ENCODE measurements around the gene ITPKB.
"Not testable (repeated sequence)": the region's sequence is repeated elsewhere in the genome, so short reads cannot be mapped to it uniquely, and the experiment has no call there.

ITPKB gene

GRCh38 chr1:226634166-226634588, 104.9 kb downstream of the ITPKB start:
- DNase-seq: peak; percentile 74

DNA sequence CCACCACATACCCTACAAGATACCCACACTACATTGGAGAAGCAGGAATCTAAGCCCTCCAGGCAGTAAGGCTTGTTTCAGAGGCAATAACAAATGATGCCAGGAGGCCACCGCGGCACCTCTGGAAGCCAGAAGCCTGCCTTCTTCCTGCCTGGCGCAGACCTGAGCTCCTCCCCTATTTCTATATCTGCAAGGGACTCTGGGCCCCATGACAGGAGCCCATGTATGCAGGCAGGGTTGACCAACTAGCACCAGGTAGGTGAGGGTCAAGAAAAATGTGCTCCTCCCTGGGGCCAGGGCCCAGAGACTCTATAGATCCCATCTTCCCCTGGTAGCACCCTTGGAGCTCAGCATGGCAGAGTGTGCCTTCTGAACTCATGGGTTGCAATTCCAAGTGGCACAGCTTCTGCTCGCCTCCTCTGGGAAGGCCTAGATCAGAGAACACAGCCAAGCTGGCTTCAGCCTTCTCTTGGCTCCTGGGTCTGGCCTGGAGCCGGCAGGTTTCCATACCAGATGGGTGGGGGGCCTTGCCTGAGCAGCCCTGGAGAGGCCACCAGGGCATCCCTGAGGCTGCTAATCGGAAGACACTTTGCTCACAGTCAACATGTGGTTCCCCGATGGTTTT, 105.4 kb downstream of the ITPKB start:
- no peak for DNase-seq

GRCh38 chr1:226632922-226633351, 106.1 kb downstream of the ITPKB start:
- DNase-seq: no peak

- DNase-seq: no peak
Measured at GRCh38 chr1:226632169-226632879, 106.8 kb downstream of the ITPKB start.

DNA sequence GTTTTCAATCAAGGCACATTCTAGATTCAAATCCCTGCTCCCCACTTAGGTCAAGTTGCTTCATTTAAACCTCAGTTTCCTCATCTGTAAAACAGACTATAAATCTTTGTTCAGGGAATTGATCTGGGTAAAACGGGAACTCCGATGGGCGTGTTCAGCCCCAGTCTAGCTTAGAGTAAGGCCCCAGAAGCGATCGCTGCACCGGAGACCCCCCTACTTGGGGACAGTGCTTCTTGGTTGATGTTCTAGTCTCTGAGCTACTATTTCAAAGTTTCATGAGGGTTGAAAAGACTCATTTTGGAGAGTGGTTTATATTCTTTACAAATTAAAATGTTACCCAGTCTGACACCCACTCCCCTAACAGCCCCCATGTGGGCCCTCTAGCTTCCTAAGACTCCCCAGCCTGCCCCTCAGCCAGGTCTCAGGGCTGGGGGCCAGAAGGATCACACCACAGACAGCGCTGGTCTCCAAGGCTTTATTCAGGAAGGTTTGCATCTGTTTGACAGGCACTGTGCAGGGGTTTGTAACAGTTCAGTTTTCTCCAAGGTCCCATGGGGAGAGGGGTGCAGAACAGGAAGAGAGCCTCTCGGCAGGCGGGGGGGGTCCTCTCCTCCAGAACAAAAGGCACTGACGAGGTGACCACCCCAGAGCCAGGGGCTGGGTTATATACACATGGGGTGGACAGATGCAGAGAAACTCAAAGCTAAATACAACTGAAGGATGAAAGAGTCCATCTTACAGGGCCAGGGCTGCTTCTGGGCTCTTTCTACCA, 107.7 kb downstream of the ITPKB start:
- DNase-seq: no peak

GRCh38 chr1:226630592-226630991, 108.5 kb downstream of the ITPKB start:
- DNase-seq: no peak

DNA sequence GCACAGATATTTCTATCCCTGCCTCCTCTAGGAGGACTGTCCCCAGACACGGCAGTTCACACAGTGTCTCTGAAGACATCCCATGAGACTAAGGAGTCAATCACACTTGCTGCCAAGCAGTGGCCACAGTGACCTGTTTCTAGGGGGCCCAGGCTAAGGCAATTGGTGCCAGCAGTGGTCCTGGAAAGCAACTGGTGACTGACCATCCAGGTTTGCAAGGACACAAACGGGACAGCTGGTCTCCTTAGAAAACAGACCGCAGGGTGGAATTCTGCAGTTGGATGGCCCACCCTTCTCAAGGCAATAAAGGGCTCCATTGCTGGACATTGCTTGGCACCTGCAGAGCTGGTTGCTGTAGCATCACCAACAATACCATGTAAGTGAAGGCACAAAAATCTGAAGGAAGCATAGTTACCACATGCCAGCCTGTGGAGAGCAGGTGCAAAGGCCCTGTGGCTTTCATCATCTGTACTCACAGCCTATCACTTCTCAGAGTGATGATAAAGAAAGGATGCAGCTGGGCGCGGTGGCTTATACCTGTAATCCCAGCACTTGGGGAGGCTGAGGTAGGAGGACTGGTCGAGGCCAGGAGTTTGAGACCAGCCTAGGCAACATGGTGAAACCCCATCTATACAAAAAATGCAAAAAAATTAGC, 109.1 kb downstream of the ITPKB start:
- DNase-seq: no peak

DNA sequence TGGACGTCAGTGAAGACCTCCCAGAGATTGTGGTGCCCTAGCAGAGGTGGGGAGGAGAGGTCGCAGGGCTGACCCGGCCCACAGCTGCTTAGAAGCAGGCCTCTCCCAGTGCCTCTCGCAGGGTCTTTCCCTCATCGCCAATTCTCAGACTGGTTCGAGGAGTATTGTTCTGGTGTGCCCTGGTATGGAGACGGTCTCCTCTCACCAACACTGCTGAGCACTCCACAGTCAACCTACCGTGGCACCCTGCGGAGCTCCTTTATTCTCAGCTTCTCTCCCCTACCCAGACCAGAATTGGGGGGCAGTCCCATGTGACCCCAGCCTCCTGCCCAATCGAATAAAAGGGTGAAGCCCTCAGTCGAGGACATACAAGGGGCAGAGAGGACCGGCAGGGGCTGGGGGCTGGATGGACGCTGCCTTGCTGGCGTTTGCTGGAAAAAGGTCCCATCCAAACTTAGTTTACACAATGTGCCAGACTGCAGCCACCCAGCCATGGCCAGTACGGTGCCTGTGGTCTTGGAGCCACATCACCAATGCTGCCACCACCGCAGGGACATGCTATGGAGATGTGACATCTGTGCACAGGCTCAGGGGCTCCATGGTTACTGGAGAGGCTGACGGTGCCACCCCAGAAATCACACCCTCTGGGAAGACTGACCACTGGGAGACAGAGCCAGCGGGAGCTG, 109.7 kb downstream of the ITPKB start:
- no peak for DNase-seq

GRCh38 chr1:226628612-226629155, 110.4 kb downstream of the ITPKB start:
- no peak for DNase-seq

- DNase-seq: no peak
Measured at GRCh38 chr1:226627924-226628611, 111.0 kb downstream of the ITPKB start.

GRCh38 chr1:226627050-226627755, 111.9 kb downstream of the ITPKB start:
- no peak for DNase-seq

- DNase-seq: peak; percentile 71
Measured at GRCh38 chr1:226626577-226626956, 112.5 kb downstream of the ITPKB start.

GRCh38 chr1:226625832-226626576, 113.1 kb downstream of the ITPKB start:
- no peak for DNase-seq

DNA sequence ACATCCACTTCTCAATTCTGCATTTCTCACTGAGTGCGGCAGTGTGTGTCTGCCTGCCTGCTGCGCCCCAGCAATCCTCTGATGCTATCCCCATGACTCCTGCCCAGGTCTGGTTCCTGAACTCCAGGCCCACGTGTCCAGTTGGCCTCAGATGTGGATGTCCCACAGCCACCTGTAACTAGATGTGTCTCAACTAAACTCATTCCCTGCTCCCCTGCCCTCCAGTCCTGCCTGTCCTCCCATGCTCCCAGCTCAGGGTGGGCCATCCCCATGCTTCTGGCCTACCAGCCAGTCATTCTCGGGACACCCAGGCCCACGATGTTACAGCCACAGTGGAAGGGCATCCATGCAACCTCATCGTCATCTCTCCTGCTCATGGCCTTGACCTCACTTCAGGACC, 113.8 kb downstream of the ITPKB start:
- no peak for DNase-seq

DNA sequence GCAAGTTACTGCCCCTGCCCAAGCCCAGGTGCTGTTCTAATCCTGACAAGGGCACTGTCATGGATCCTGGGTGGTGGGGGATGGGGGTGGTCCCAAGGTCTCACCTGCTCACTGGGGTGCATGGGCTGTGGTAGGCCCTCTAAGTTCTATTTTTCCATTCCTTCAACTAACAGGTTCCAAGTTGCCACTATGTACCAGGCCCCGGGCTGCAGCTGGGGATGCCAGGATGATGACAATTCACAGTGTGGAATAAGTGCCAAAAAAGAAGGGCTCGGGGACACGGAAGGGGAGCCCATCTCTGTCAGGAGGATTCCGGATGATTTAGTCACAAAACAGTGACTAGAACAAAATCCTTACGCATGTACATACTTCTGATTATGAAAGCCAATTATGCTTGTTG, 114.6 kb downstream of the ITPKB start:
- DNase-seq: no peak

- no peak for DNase-seq
Measured at GRCh38 chr1:226622012-226622411, 117.1 kb downstream of the ITPKB start.

DNA sequence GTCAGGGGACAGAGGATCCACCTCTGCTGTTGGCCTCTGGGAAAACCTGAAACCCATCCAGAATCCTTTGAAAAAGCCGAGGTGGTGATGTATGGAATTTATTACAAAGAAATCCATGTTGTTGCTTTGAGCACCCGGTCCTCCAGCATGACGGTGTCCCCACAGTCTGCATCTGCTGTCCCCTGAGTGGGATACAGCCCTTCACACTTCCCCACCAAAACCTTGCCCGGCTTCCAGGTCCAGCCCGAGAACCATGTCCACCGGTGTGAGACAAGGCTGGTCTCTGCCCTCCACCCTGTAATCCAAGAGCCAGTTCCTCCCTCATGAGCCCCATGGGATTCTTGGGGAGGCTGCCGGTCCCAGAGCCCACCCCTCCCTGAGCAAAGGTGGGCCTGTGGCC, 120.1 kb downstream of the ITPKB start:
- no peak for DNase-seq

GRCh38 chr1:226618380-226618779, 120.7 kb downstream of the ITPKB start:
- no peak for DNase-seq

- DNase-seq: not testable (repeated sequence)
Measured at GRCh38 chr1:226617719-226618118, 121.4 kb downstream of the ITPKB start.

- DNase-seq: no peak
Measured at GRCh38 chr1:226617109-226617508, 122.0 kb downstream of the ITPKB start.
